H9 (cell line): Measurements from ENCODE around the gene GLI2. TPM values are rescaled to one million over a fixed set of nuclear protein-coding genes. Genes with fewer than 3 reads are reported as not detected.

Source experiments
- DNase-seq: peaks from one replicate; pipeline ENCODE4 v3.0.0-alpha.2; 2017
- H2AFZ ChIP-seq: one replicate; pipeline ENCODE4 v1.6.1; 2013; ENCODE audit warnings: mild to moderate bottlenecking, low read length, control low read depth, moderate library complexity
- H2AK5ac ChIP-seq: 2 replicates; pipeline ENCODE4 v1.6.1; 2013; ENCODE audit warnings: low read length, control low read depth, mixed read lengths; ENCODE audit not compliant: insufficient read length
- H2BK120ac ChIP-seq: one replicate; pipeline ENCODE4 v1.6.1; 2013; ENCODE audit warnings: low read depth, mild to moderate bottlenecking, low read length, control low read depth, inconsistent platforms; ENCODE audit not compliant: poor library complexity, severe bottlenecking
- H2BK12ac ChIP-seq: 2 replicates; pipeline ENCODE4 v1.6.1; 2013; ENCODE audit warnings: low read length, control low read depth, mixed read lengths, low read depth; ENCODE audit not compliant: insufficient read length
- H2BK15ac ChIP-seq: 2 replicates; pipeline ENCODE4 v1.6.1; 2013; ENCODE audit warnings: low read depth, low read length, control low read depth
- H2BK20ac ChIP-seq: one replicate; pipeline ENCODE4 v1.6.1; 2013; ENCODE audit warnings: low read depth, mild to moderate bottlenecking, low read length, control low read depth, inconsistent platforms; ENCODE audit not compliant: poor library complexity, severe bottlenecking
- H2BK5ac ChIP-seq: 2 replicates; pipeline ENCODE4 v1.6.1; 2013; ENCODE audit warnings: low read length, control low read depth, mixed read lengths; ENCODE audit not compliant: insufficient read length
- H3K14ac ChIP-seq: 2 replicates; pipeline ENCODE4 v1.6.1; 2013; ENCODE audit warnings: low read length, control low read depth; ENCODE audit not compliant: insufficient read depth
- H3K18ac ChIP-seq: 2 replicates; pipeline ENCODE4 v1.6.1; 2013; ENCODE audit warnings: low read depth, mild to moderate bottlenecking, mixed read lengths, low read length, control low read depth; ENCODE audit not compliant: insufficient read length
- H3K23ac ChIP-seq: 2 replicates; pipeline ENCODE4 v1.6.1; 2013; ENCODE audit warnings: low read length, control low read depth, mixed read lengths, low read depth; ENCODE audit not compliant: insufficient read length
- H3K23me2 ChIP-seq: 2 replicates; pipeline ENCODE4 v1.6.1; 2013; ENCODE audit warnings: low read depth, mild to moderate bottlenecking, mixed read lengths, low read length, control low read depth; ENCODE audit not compliant: insufficient read length, poor library complexity, severe bottlenecking
- H3K27ac ChIP-seq: 2 replicates; pipeline ENCODE4 v1.5.1; 2013; ENCODE audit warnings: low read length, control low read depth, mixed read lengths, low read depth; ENCODE audit not compliant: insufficient read length
- H3K27me3 ChIP-seq: 2 replicates; pipeline ENCODE4 v1.6.1; 2013; ENCODE audit warnings: low read length, control low read depth, inconsistent platforms; ENCODE audit not compliant: insufficient read depth
- H3K4ac ChIP-seq: 2 replicates; pipeline ENCODE4 v1.6.1; 2013; ENCODE audit warnings: low read depth, mild to moderate bottlenecking, control low read depth, inconsistent platforms, low read length, moderate library complexity
- H3K4me1 ChIP-seq: 2 replicates; pipeline ENCODE4 v1.6.1; 2013; ENCODE audit warnings: low read length, control low read depth, inconsistent platforms; ENCODE audit not compliant: insufficient read depth
- H3K4me2 ChIP-seq: 2 replicates; pipeline ENCODE4 v1.6.1; 2013; ENCODE audit warnings: low read length, control low read depth, mixed read lengths; ENCODE audit not compliant: insufficient read length, insufficient read depth
- H3K56ac ChIP-seq: 2 replicates; pipeline ENCODE4 v1.6.1; 2013; ENCODE audit warnings: low read depth, mild to moderate bottlenecking, mixed read lengths, low read length, control low read depth; ENCODE audit not compliant: insufficient read length
- H3K79me1 ChIP-seq: 2 replicates; pipeline ENCODE4 v1.6.1; 2013; ENCODE audit warnings: low read depth, mild to moderate bottlenecking, moderate library complexity, low read length, control low read depth, inconsistent platforms; ENCODE audit not compliant: insufficient read depth, poor library complexity, severe bottlenecking
- H3K79me2 ChIP-seq: 2 replicates; pipeline ENCODE4 v1.6.1; 2013; ENCODE audit warnings: low read length, control low read depth, inconsistent platforms; ENCODE audit not compliant: insufficient read depth
- H3K9ac ChIP-seq: 2 replicates; pipeline ENCODE4 v1.6.1; 2013; ENCODE audit warnings: low read length, control low read depth, mixed read lengths; ENCODE audit not compliant: insufficient read length; ENCODE audit errors: extremely low read depth
- H3K9me3 ChIP-seq: one replicate; pipeline ENCODE4 v1.6.1; 2013; ENCODE audit warnings: low read depth, low read length, inconsistent platforms; ENCODE audit not compliant: control insufficient read depth
- H3T11ph ChIP-seq: one replicate; pipeline ENCODE4 v1.6.1; 2013; ENCODE audit warnings: mild to moderate bottlenecking, low read length, control low read depth, inconsistent platforms
- H4K20me1 ChIP-seq: one replicate; pipeline ENCODE4 v1.6.1; 2013; ENCODE audit not compliant: control insufficient read depth, insufficient read length, insufficient read depth
- H4K5ac ChIP-seq: 2 replicates; pipeline ENCODE4 v1.6.1; 2013; ENCODE audit warnings: low read depth, mild to moderate bottlenecking, mixed read lengths, low read length, control low read depth; ENCODE audit not compliant: insufficient read length
- H4K8ac ChIP-seq: replicated peaks from 2 replicates; pipeline ENCODE4 v1.6.1; 2013; ENCODE audit warnings: low read length, control low read depth, mixed read lengths, low read depth; ENCODE audit not compliant: insufficient read length
- H4K91ac ChIP-seq: 2 replicates; pipeline ENCODE4 v1.6.1; 2013; ENCODE audit warnings: low read depth, mild to moderate bottlenecking, moderate library complexity, mixed read lengths, low read length, control low read depth; ENCODE audit not compliant: insufficient read length
- H3K27ac Mint-ChIP-seq, 3 experiments: 2 replicates in 2 of 3; 3 replicates in 1 of 3; pipeline ENCODE4 v1.8.0; 2020 to 2021; ENCODE audit warnings: mixed read lengths in 3 of 3, mild to moderate bottlenecking in 1 of 3, moderate library complexity in 1 of 3
- H3K27me3 Mint-ChIP-seq: 2 replicates; pipeline ENCODE4 v1.8.0; 2021; ENCODE audit warnings: low read depth, mild to moderate bottlenecking, moderate library complexity, mixed read lengths
- H3K36me3 Mint-ChIP-seq, 3 experiments: 2 replicates in 2 of 3; 3 replicates in 1 of 3; pipeline ENCODE4 v1.8.0; 2020 to 2021; ENCODE audit warnings: low read depth in 3 of 3, mixed read lengths in 3 of 3; ENCODE audit not compliant: insufficient read depth in 1 of 3
- H3K4me1 Mint-ChIP-seq, 2 experiments: 2 replicates each; pipeline ENCODE4 v1.8.0; 2020; ENCODE audit warnings: mixed read lengths in 2 of 2
- H3K4me3 Mint-ChIP-seq, 2 experiments: 2 replicates in 1 of 2; 3 replicates in 1 of 2; pipeline ENCODE4 v1.8.0; 2020 to 2021; ENCODE audit warnings: mild to moderate bottlenecking in 2 of 2, mixed read lengths in 2 of 2, moderate library complexity in 1 of 2
- H3K9me3 Mint-ChIP-seq, 2 experiments: 2 replicates in 1 of 2; 3 replicates in 1 of 2; pipeline ENCODE4 v1.8.0; 2020; ENCODE audit warnings: mild to moderate bottlenecking in 2 of 2, mixed read lengths in 2 of 2, moderate library complexity in 1 of 2
- WGBS: extraction: QIAGEN DNeasy Blood & Tissue Kit; methylation state at CpG from one replicate; pipeline ENCODE4 v1.1.7; 2013; ENCODE audit warnings: missing lambda C conversion rate, low lambda C conversion rate, mixed read lengths; ENCODE audit not compliant: insufficient read length; ENCODE audit errors: extremely low coverage; 5-methylcytosine and 5-hydroxymethylcytosine counted together
- total RNA-seq: library from RNA; stranded (reverse); gene quantifications from 2 replicates; pipeline ENCODE4 v1.2.1, GENCODE V29; 2021
- TF ChIP-seq, protein P1 (sequence below): fragments of 200-600 bp; sonication (generic); conservative IDR thresholded peaks from 3 replicates; pipeline ENCODE4 v1.8.0; 2021; ENCODE audit warnings: antibody characterized with exemption, mild to moderate bottlenecking

GLI2 gene
- total RNA-seq, 1 experiment from 2014 or later, result 56.7 TPM

DNA sequence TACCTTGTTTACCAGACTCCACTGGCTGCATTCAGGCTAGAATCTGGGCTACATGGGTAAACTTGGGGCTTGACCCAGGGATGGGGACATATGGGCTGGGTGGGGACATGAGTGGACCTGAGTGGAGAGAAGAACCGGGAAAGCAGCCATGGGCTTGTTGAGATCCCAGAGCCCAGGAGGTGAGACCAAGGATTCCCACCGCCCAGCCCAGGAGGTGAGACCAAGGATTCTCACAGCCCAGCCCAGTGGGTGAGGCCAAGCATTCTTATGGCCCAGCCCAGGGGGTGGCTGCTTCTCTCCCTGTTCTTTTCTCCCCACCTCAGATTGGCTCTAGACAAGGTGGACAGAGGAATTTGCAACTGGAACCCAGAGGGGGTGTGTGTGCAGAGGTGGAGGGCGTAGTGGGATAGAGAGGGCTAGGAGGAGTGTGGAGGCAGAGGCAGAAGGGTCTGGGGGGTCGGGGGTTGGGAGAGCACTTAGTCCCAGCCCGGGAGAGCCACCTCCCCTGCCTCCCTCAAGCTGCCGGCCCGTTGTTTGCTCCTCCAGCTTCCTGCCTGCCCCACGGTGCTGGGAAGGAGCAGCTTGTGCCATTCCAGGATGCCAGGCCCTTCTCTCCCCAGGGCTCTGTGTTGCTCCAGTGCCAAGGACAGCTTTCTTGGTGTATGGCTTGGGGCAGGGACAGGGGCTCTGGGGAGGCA, 25.6 kb downstream of the GLI2 start:
- Histone ChIP-seq H3K23me2 (no peaks in the 10 kb centered on the region), H3K9ac (no peak overlapping the region), H2AK5ac (no peak overlapping the region), H2AFZ (no peak overlapping the region), H3K9me3 (no peaks in the 10 kb centered on the region), H3K56ac (no peak overlapping the region), H4K91ac (no peak overlapping the region), H2BK12ac (no peak overlapping the region), H2BK5ac (no peak overlapping the region), H3T11ph (no peak overlapping the region), H2BK20ac (no peak overlapping the region), H4K20me1 (no peaks in the 10 kb centered on the region), H2BK120ac (no peak overlapping the region), H3K79me2 (peaks cover 40% of the 10 kb centered on the region; the same call in 1 of the 2 replicates), H3K27ac (no peak overlapping the region), H3K79me1 (peaks cover 5% of the 10 kb centered on the region), H3K23ac (no peak overlapping the region), H3K4me1 (peaks cover 30% of the 10 kb centered on the region), H3K18ac (no peak overlapping the region), H4K8ac (no peak overlapping the region), H3K4ac (no peak overlapping the region), H2BK15ac (no peak overlapping the region), H3K14ac (no peak overlapping the region; the same call in 1 of the 2 replicates), H3K27me3 (no peaks in the 10 kb centered on the region), H3K4me2 (no peak overlapping the region), H4K5ac (no peak overlapping the region)
- H3K4me3 Mint-ChIP-seq, result no peak overlapping the region; a peak in 1 of 5 replicates
- peak; percentile 25 for DNase-seq
- H3K27me3 Mint-ChIP-seq, result no peaks in the 10 kb centered on the region; the same call in 1 of the 2 replicates
- H3K27ac Mint-ChIP-seq, result no peak overlapping the region
- no peaks in the 10 kb centered on the region; a peak in 1 of 7 replicates for H3K36me3 Mint-ChIP-seq
- H3K9me3 Mint-ChIP-seq, result no peaks in the 10 kb centered on the region
- no CpG with 5 or more reads among the region's 8 CpGs for WGBS
- TF ChIP-seq, protein P1, sequence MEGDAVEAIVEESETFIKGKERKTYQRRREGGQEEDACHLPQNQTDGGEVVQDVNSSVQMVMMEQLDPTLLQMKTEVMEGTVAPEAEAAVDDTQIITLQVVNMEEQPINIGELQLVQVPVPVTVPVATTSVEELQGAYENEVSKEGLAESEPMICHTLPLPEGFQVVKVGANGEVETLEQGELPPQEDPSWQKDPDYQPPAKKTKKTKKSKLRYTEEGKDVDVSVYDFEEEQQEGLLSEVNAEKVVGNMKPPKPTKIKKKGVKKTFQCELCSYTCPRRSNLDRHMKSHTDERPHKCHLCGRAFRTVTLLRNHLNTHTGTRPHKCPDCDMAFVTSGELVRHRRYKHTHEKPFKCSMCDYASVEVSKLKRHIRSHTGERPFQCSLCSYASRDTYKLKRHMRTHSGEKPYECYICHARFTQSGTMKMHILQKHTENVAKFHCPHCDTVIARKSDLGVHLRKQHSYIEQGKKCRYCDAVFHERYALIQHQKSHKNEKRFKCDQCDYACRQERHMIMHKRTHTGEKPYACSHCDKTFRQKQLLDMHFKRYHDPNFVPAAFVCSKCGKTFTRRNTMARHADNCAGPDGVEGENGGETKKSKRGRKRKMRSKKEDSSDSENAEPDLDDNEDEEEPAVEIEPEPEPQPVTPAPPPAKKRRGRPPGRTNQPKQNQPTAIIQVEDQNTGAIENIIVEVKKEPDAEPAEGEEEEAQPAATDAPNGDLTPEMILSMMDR, result no peak
- peaks cover 80 to 86% of the 10 kb centered on the region in 2 experiments for H3K4me1 Mint-ChIP-seq
